CD4-positive, alpha-beta T cell (primary cell): Measurements from ENCODE around the gene POLH. TPM values are rescaled to one million over a fixed set of nuclear protein-coding genes. Genes with fewer than 3 reads are reported as not detected.
"Not testable (repeated sequence)": the region's sequence is repeated elsewhere in the genome, so short reads cannot be mapped to it uniquely, and the experiment has no call there.

Experiments used
- ATAC-seq: fragments of 200-7000 bp; cut with Tn5 transposase; one replicate; pipeline ENCODE4 v1.10.0; 2022; ENCODE audit warnings: mild to moderate bottlenecking; ENCODE audit not compliant: poor library complexity
- CTCF ChIA-PET: fragments of 350-600 bp; sonication (Branson Sonifier 250); formaldehyde crosslinking; loops from one replicate; lab custom pipeline; 2021; ENCODE audit warnings: antibody characterized with exemption, inconsistent platforms; lab: Charles Lee
- POLR2A ChIA-PET: fragments of 350-600 bp; sonication (Branson Sonifier 250); formaldehyde crosslinking; loops from one replicate; lab custom pipeline; 2021; ENCODE audit warnings: antibody characterized with exemption, inconsistent platforms; lab: Charles Lee
- DNase-seq, 14 experiments: peaks; one replicate each; pipeline ENCODE4 v3.0.0-alpha.2; 2013 to 2020; ENCODE audit warnings: mixed read lengths in 2 of 14
- H3K27ac ChIP-seq, 2 donors: one replicate each; pipeline versions ENCODE4 v1.5.1 to v1.7.0; 2013; ENCODE audit warnings: low read length in 2 of 2, low read depth in 1 of 2, mild to moderate bottlenecking in 1 of 2
- H3K27me3 ChIP-seq, 2 experiments: 1 replicate in 1 of 2; 2 replicates in 1 of 2; pipeline versions ENCODE4 v1.6.1 to v1.7.0; 2013; ENCODE audit warnings: low read length in 2 of 2, control low read depth in 1 of 2, mild to moderate bottlenecking in 1 of 2, moderate library complexity in 1 of 2; ENCODE audit not compliant: insufficient read depth in 2 of 2, control insufficient read depth in 1 of 2
- H3K36me3 ChIP-seq: one replicate; pipeline ENCODE4 v1.6.1; 2013; ENCODE audit warnings: low read length, control low read depth; ENCODE audit not compliant: insufficient read depth
- H3K4me1 ChIP-seq: one replicate; pipeline ENCODE4 v1.6.1; 2013; ENCODE audit warnings: low read length, control low read depth; ENCODE audit not compliant: insufficient read depth
- H3K4me3 ChIP-seq: one replicate; pipeline ENCODE4 v1.5.1; 2013; ENCODE audit warnings: mild to moderate bottlenecking, low read length, moderate library complexity
- H3K9me3 ChIP-seq, 2 experiments: 1 replicate in 1 of 2; 2 replicates in 1 of 2; pipeline versions ENCODE4 v1.6.1 to v1.7.0; 2013; ENCODE audit warnings: low read length in 2 of 2, mild to moderate bottlenecking in 2 of 2, control low read depth in 1 of 2, moderate library complexity in 1 of 2; ENCODE audit not compliant: control insufficient read depth in 1 of 2, insufficient read depth in 1 of 2
- H3K27ac Mint-ChIP-seq: one replicate; pipeline ENCODE4 v1.8.0; 2020; ENCODE audit warnings: mixed read lengths
- H3K27me3 Mint-ChIP-seq: one replicate; pipeline ENCODE4 v1.8.0; 2021; ENCODE audit warnings: mixed read lengths
- H3K36me3 Mint-ChIP-seq: one replicate; pipeline ENCODE4 v1.8.0; 2021; ENCODE audit warnings: low read depth, mixed read lengths
- H3K4me1 Mint-ChIP-seq: one replicate; pipeline ENCODE4 v1.8.0; 2021; ENCODE audit warnings: low read depth, mixed read lengths
- H3K4me3 Mint-ChIP-seq: one replicate; pipeline ENCODE4 v1.8.0; 2020; ENCODE audit warnings: mild to moderate bottlenecking, mixed read lengths
- H3K9me3 Mint-ChIP-seq: one replicate; pipeline ENCODE4 v1.8.0; 2020; ENCODE audit warnings: mixed read lengths
- intact Hi-C, 2 experiments: fragments of 100-400 bp; cut with DNase I in 1 of 2; cut with micrococcal nuclease in 1 of 2; formaldehyde crosslinking; loops; one replicate each; pipeline versions ENCODE4 v1.15.1 to v1.9.0; 2023 to 2025; cut with DNase I, micrococcal nuclease
- total RNA-seq, 174 experiments: library from RNA in 2 of 174; stranded (reverse) in 2 of 174; gene quantifications; one replicate each; pipeline ENCODE4 v1.2.3 and lab custom pipeline; 2021 to 2026
- TF ChIP-seq, protein P1 (sequence below): fragments of 200-600 bp; IDR thresholded peaks from one replicate; pipeline ENCODE4 v1.8.0; 2022; ENCODE audit warnings: antibody characterized with exemption, mild to moderate bottlenecking

The POLH gene
- total RNA-seq, 2 experiments from 2014 or later = 4.2 to 4.4 TPM

DNA sequence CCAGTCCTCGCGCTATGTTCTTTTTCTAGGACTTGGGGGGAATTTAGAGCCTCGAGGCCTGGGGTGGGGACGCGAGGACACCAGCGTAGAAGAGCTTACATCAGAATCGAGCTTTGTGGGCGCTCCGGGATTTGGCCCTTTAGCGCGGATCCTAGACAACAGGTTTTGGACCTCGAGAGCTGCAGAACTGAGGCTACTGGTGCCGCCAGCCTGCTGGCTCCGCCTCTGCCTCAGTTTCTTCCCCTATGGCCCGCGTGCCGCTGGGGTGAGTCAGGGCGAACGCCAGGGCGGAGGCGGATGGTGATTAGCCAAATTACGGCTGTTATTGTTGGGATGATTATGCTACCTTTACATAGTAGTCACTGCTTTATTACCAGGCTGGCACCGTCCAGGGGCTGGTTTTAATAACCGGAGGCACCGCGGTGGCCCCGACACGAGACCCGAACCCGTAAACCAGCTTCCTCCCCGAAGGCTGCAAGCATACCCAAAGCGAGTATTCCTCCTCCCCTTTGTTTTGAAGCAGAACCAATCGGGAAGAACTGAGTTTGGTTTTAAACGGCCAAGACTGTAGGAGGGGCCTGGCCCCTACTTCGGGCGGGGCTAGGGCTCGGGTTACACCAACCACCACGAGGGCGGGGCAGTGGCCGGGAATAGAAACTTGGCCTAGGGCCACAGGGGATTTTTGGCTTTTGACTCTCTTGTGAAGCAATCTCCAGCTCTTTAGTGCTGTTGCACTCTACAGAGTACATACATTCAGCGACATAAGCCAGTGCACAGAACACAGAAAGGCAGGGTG is 53.7 kb downstream of the POLH start:
- DNase-seq (peak; percentile 65 to 96 (median 82)), ATAC-seq (peak; percentile 58)
- CTCF ChIA-PET = interaction anchor here (0.6 to 1.7 kb wide), 5 partner anchors 21 to 683 kb away, joined by 3 to 7 read pairs (median 3); partner anchors contain the start of genes AARS2 and DNPH1
- intact Hi-C loops = loop anchor here in 1 of 2 experiments (2.0 to 10.0 kb wide), 9 partner anchors 55 to 1892 kb away; partner anchors contain the start of genes ABCC10, CUL7, POLR1C and SLC29A1
- TF ChIP-seq, protein P1, sequence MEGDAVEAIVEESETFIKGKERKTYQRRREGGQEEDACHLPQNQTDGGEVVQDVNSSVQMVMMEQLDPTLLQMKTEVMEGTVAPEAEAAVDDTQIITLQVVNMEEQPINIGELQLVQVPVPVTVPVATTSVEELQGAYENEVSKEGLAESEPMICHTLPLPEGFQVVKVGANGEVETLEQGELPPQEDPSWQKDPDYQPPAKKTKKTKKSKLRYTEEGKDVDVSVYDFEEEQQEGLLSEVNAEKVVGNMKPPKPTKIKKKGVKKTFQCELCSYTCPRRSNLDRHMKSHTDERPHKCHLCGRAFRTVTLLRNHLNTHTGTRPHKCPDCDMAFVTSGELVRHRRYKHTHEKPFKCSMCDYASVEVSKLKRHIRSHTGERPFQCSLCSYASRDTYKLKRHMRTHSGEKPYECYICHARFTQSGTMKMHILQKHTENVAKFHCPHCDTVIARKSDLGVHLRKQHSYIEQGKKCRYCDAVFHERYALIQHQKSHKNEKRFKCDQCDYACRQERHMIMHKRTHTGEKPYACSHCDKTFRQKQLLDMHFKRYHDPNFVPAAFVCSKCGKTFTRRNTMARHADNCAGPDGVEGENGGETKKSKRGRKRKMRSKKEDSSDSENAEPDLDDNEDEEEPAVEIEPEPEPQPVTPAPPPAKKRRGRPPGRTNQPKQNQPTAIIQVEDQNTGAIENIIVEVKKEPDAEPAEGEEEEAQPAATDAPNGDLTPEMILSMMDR = no peak
- Histone ChIP-seq H3K27me3 (no peaks in the 10 kb centered on the region), H3K4me3 (peak overlapping the region; percentile 92), H3K9me3 (no peaks in the 10 kb centered on the region), H3K4me1 (peaks cover 40% of the 10 kb centered on the region), H3K27ac (peak overlapping the region; percentile 86 to 90), H3K36me3 (peaks cover 17% of the 10 kb centered on the region)
- POLR2A ChIA-PET = interaction anchor here (0.6 to 1.7 kb wide), 27 partner anchors 9 to 1843 kb away, joined by 3 to 16 read pairs (median 4); partner anchors contain the start of genes ABCC10, BYSL, CNPY3 and HSP90AB1
- Mint-ChIP-seq H3K9me3 (no peaks in the 10 kb centered on the region), H3K4me1 (peaks cover 41% of the 10 kb centered on the region), H3K27ac (peak overlapping the region; percentile 94), H3K36me3 (peaks cover 29% of the 10 kb centered on the region), H3K4me3 (peak overlapping the region; percentile 98), H3K27me3 (no peaks in the 10 kb centered on the region)

DNA sequence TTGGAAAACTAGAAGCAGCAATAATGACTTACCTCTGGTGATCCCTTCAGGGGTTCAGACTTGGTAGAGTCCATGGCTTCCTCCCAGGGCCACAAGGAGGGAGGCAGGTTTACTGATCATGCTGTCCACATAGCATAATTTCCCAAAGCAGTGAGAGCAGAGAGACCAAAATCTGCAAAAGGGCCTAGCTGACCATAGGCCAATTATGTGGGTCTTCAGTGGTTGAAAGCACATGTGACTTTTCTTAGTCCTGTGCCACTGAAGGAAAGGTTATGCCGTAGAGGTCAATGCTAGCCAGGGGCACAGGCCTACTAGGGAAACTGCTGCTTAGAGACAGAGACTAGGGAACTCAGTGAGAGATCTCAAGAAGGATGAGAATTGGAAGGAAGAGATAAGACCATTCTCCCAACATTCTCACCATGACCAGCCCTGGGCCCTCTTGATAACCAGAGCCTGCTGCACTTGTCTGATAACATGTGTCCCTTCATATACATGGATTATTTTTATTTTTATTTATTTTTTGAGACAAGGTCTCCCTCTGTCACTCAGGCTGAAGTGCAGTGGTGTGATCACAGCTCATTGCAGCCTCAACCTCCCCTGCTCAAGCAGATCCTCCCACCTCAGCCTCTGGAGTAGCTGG is 55.1 kb downstream of the POLH start:
- Mint-ChIP-seq H3K36me3 (peaks cover 25% of the 10 kb centered on the region), H3K27me3 (no peaks in the 10 kb centered on the region), H3K27ac (peak overlapping the region; percentile 62), H3K4me1 (peaks cover 55% of the 10 kb centered on the region), H3K9me3 (no peaks in the 10 kb centered on the region), H3K4me3 (peak overlapping the region; percentile 81)
- H3K4me3 ChIP-seq = no peak overlapping the region
- H3K27me3 ChIP-seq = no peaks in the 10 kb centered on the region
- CTCF ChIA-PET = interaction anchor here (0.8 kb wide), 1 partner anchor 35 kb away, joined by 3 read pairs; no protein-coding TSS in a partner anchor
- H3K36me3 ChIP-seq = peaks cover 3% of the 10 kb centered on the region
- POLR2A ChIA-PET = no interaction called here
- ATAC-seq (no peak), DNase-seq (peak in 1 of 14 experiments; percentile 16)
- H3K27ac ChIP-seq = no peak overlapping the region
- peaks cover 46% of the 10 kb centered on the region for H3K4me1 ChIP-seq
- no peaks in the 10 kb centered on the region for H3K9me3 ChIP-seq
- intact Hi-C loops = loop anchor here in 1 of 2 experiments (10.0 kb wide), 1 partner anchor 594 kb away; the partner anchor contains the start of gene SLC29A1
- TF ChIP-seq, protein P1 = no peak

DNA sequence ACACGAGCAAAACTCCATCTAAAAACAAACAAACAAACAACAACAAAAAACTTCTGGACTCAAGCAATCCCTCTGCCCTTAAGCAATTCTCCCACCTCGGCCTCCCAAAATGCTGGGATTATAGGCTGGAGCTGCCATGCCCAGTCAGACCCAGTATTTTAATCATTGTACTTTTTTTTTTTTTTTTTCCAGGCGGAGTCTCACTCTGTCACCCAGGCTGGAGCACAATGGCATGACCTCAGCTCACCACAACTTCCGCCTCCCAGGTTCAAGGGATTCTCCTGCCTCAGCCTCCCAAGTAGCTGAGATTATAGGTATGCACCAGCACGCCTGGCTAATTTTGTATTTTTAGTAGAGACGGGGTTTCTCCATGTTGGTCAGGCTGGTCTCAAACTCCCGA is 57.0 kb downstream of the POLH start:
- H3K27ac ChIP-seq, H3K4me3 Mint-ChIP-seq, DNase-seq, ATAC-seq, H3K4me3 ChIP-seq, H3K36me3 ChIP-seq, H3K27me3 Mint-ChIP-seq, H3K27me3 ChIP-seq, POLR2A ChIA-PET, H3K27ac Mint-ChIP-seq, H3K9me3 Mint-ChIP-seq, H3K9me3 ChIP-seq: not testable (repeated sequence)
- intact Hi-C loops = loop anchor here in 1 of 2 experiments (10.0 kb wide), 1 partner anchor 592 kb away; the partner anchor contains the start of gene SLC29A1
- peaks cover 20% of the 10 kb centered on the region for H3K36me3 Mint-ChIP-seq
- CTCF ChIA-PET = interaction anchor here (0.6 kb wide), 1 partner anchor 34 kb away, joined by 3 read pairs; no protein-coding TSS in a partner anchor
- peaks cover 50% of the 10 kb centered on the region for H3K4me1 ChIP-seq
- peaks cover 48% of the 10 kb centered on the region for H3K4me1 Mint-ChIP-seq
